Stimulated activated memory B cell treated with anti-CD40 and anti-IgM and Interleukin-4, amounts not matched to agents 10 μg/mL and 1 μg/mL and 100 μg/mL, for 72 hours (primary cell): ENCODE measurements around the gene CTBP2.

Experiments
- ATAC-seq: fragments of 150-1000 bp; cut with Tn5 transposase; 2 replicates; pipeline ENCODE4 v1.10.0; 2021
- H3K27ac Mint-ChIP-seq: one replicate; pipeline ENCODE4 v1.8.0; 2022; ENCODE audit warnings: mild to moderate bottlenecking, mixed read lengths
- H3K27me3 Mint-ChIP-seq: one replicate; pipeline ENCODE4 v1.8.0; 2022; ENCODE audit warnings: mixed read lengths
- H3K36me3 Mint-ChIP-seq: one replicate; pipeline ENCODE4 v1.8.0; 2022; ENCODE audit warnings: mixed read lengths
- H3K4me1 Mint-ChIP-seq: one replicate; pipeline ENCODE4 v1.8.0; 2022; ENCODE audit warnings: mixed read lengths
- H3K4me3 Mint-ChIP-seq: one replicate; pipeline ENCODE4 v1.8.0; 2022; ENCODE audit warnings: mild to moderate bottlenecking, moderate library complexity, mixed read lengths
- H3K9me3 Mint-ChIP-seq: one replicate; pipeline ENCODE4 v1.8.0; 2022; ENCODE audit warnings: mixed read lengths

The CTBP2 gene

GRCh38 chr10:125016611-125017202, 143.7 kb downstream of the CTBP2 start:
- ATAC-seq, result no peak
- H3K4me3 Mint-ChIP-seq, result no peak overlapping the region
- no peaks in the 10 kb centered on the region for H3K36me3 Mint-ChIP-seq
- H3K4me1 Mint-ChIP-seq, result no peaks in the 10 kb centered on the region
- peaks cover 65% of the 10 kb centered on the region for H3K27me3 Mint-ChIP-seq
- H3K27ac Mint-ChIP-seq, result no peak overlapping the region
- peaks cover 4% of the 10 kb centered on the region for H3K9me3 Mint-ChIP-seq

GRCh38 chr10:125016123-125016522, 144.2 kb downstream of the CTBP2 start:
- Mint-ChIP-seq H3K4me1 (no peaks in the 10 kb centered on the region), H3K36me3 (no peaks in the 10 kb centered on the region), H3K27me3 (peaks cover 65% of the 10 kb centered on the region), H3K27ac (no peak overlapping the region), H3K9me3 (peaks cover 4% of the 10 kb centered on the region), H3K4me3 (no peak overlapping the region)
- no peak for ATAC-seq

GRCh38 chr10:125015356-125015944, 144.9 kb downstream of the CTBP2 start:
- Mint-ChIP-seq H3K4me3 (no peak overlapping the region), H3K36me3 (no peaks in the 10 kb centered on the region), H3K9me3 (peaks cover 4% of the 10 kb centered on the region), H3K27ac (no peak overlapping the region), H3K27me3 (peaks cover 60% of the 10 kb centered on the region), H3K4me1 (no peaks in the 10 kb centered on the region)
- ATAC-seq, result no peak

- H3K9me3 Mint-ChIP-seq, result peaks cover 4% of the 10 kb centered on the region
- H3K27ac Mint-ChIP-seq, result no peak overlapping the region
- no peak for ATAC-seq
- peaks cover 58% of the 10 kb centered on the region for H3K27me3 Mint-ChIP-seq
- H3K4me3 Mint-ChIP-seq, result no peak overlapping the region
- H3K36me3 Mint-ChIP-seq, result no peaks in the 10 kb centered on the region
- H3K4me1 Mint-ChIP-seq, result no peaks in the 10 kb centered on the region
Observed at GRCh38 chr10:125014836-125015355, 145.5 kb downstream of the CTBP2 start.

GRCh38 chr10:125014086-125014830, 146.1 kb downstream of the CTBP2 start:
- no peak for ATAC-seq
- Mint-ChIP-seq H3K4me1 (no peaks in the 10 kb centered on the region), H3K27me3 (peaks cover 53% of the 10 kb centered on the region)

GRCh38 chr10:125013529-125013872, 146.9 kb downstream of the CTBP2 start:
- H3K36me3 Mint-ChIP-seq, result no peaks in the 10 kb centered on the region
- no peak for ATAC-seq
- H3K4me1 Mint-ChIP-seq, result no peaks in the 10 kb centered on the region
- peaks cover 45% of the 10 kb centered on the region for H3K27me3 Mint-ChIP-seq
- no peak overlapping the region for H3K27ac Mint-ChIP-seq
- H3K9me3 Mint-ChIP-seq, result no peaks in the 10 kb centered on the region
- no peak overlapping the region for H3K4me3 Mint-ChIP-seq

More at GRCh38 chr10:125014086-125014830, 146.1 kb downstream of the CTBP2 start:
- no peak overlapping the region for H3K27ac Mint-ChIP-seq
- H3K36me3 Mint-ChIP-seq, result no peaks in the 10 kb centered on the region
- no peak overlapping the region for H3K4me3 Mint-ChIP-seq
- H3K9me3 Mint-ChIP-seq, result no peaks in the 10 kb centered on the region

- H3K27ac Mint-ChIP-seq, result no peak overlapping the region
- H3K4me3 Mint-ChIP-seq, result no peak overlapping the region
- H3K9me3 Mint-ChIP-seq, result no peaks in the 10 kb centered on the region
- H3K27me3 Mint-ChIP-seq, result peaks cover 40% of the 10 kb centered on the region
- no peaks in the 10 kb centered on the region for H3K4me1 Mint-ChIP-seq
- no peak for ATAC-seq
- H3K36me3 Mint-ChIP-seq, result no peaks in the 10 kb centered on the region
Observed at GRCh38 chr10:125012851-125013528, 147.4 kb downstream of the CTBP2 start.

GRCh38 chr10:125011926-125012705, 148.2 kb downstream of the CTBP2 start:
- Mint-ChIP-seq H3K9me3 (no peaks in the 10 kb centered on the region), H3K4me1 (no peaks in the 10 kb centered on the region), H3K27me3 (peaks cover 35% of the 10 kb centered on the region), H3K36me3 (no peaks in the 10 kb centered on the region), H3K27ac (no peak overlapping the region), H3K4me3 (no peak overlapping the region)
- no peak for ATAC-seq

GRCh38 chr10:125011171-125011925, 149.0 kb downstream of the CTBP2 start:
- Mint-ChIP-seq H3K27ac (no peak overlapping the region), H3K27me3 (peaks cover 36% of the 10 kb centered on the region), H3K36me3 (no peaks in the 10 kb centered on the region), H3K4me1 (no peaks in the 10 kb centered on the region), H3K4me3 (no peak overlapping the region), H3K9me3 (no peaks in the 10 kb centered on the region)
- no peak for ATAC-seq

GRCh38 chr10:125010362-125010761, 150.0 kb downstream of the CTBP2 start:
- Mint-ChIP-seq H3K9me3 (no peaks in the 10 kb centered on the region), H3K36me3 (no peaks in the 10 kb centered on the region), H3K4me3 (no peak overlapping the region), H3K27ac (no peak overlapping the region), H3K27me3 (peaks cover 39% of the 10 kb centered on the region), H3K4me1 (no peaks in the 10 kb centered on the region)
- ATAC-seq, result no peak

GRCh38 chr10:125009661-125010161, 150.7 kb downstream of the CTBP2 start:
- Mint-ChIP-seq H3K36me3 (no peaks in the 10 kb centered on the region), H3K4me1 (no peaks in the 10 kb centered on the region), H3K4me3 (no peak overlapping the region), H3K27ac (no peak overlapping the region), H3K9me3 (no peaks in the 10 kb centered on the region), H3K27me3 (peaks cover 34% of the 10 kb centered on the region)
- ATAC-seq, result no peak

GRCh38 chr10:125008689-125009638, 151.4 kb downstream of the CTBP2 start:
- Mint-ChIP-seq H3K27me3 (peaks cover 41% of the 10 kb centered on the region), H3K36me3 (no peaks in the 10 kb centered on the region), H3K4me3 (no peak overlapping the region), H3K9me3 (no peaks in the 10 kb centered on the region), H3K27ac (no peak overlapping the region), H3K4me1 (no peaks in the 10 kb centered on the region)
- ATAC-seq, result no peak

GRCh38 chr10:125007436-125007835, 152.9 kb downstream of the CTBP2 start:
- no peak for ATAC-seq
- Mint-ChIP-seq H3K9me3 (no peaks in the 10 kb centered on the region), H3K36me3 (no peaks in the 10 kb centered on the region), H3K4me1 (no peaks in the 10 kb centered on the region), H3K4me3 (no peak overlapping the region), H3K27me3 (peaks cover 56% of the 10 kb centered on the region), H3K27ac (no peak overlapping the region)
